DMS 273 (cell line): ENCODE results near the gene GOLGA8Q.
"Not testable (repeated sequence)": the region's sequence is repeated elsewhere in the genome, so short reads cannot be mapped to it uniquely, and the experiment has no call there.

Experiments
- DNase-seq: peaks from one replicate; lab custom pipeline; 2025; ENCODE audit not compliant: unreplicated experiment; lab: John Stamatoyannopoulos, UW

GOLGA8Q gene, protein sequence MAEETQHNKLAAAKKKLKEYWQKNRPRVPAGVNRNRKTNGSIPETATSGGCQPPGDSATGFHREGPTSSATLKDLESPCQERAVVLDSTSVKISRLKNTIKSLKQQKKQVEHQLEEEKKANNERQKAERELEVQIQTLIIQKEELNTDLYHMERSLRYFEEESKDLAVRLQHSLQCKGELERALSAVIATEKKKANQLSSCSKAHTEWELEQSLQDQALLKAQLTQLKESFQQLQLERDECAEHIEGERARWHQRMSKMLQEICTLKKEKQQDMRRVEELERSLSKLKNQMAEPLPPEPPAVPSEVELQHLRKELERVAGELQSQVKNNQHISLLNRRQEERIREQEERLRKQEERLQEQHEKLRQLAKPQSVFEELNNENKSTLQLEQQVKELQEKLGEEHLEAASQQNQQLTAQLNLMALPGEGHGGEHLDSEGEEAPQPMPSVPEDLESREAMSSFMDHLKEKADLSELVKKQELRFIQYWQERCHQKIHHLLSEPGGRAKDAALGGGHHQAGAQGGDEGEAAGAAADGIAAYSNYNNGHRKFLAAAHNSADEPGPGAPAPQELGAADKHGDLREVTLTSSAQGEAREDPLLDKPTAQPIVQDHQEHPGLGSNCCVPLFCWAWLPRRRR

DNA sequence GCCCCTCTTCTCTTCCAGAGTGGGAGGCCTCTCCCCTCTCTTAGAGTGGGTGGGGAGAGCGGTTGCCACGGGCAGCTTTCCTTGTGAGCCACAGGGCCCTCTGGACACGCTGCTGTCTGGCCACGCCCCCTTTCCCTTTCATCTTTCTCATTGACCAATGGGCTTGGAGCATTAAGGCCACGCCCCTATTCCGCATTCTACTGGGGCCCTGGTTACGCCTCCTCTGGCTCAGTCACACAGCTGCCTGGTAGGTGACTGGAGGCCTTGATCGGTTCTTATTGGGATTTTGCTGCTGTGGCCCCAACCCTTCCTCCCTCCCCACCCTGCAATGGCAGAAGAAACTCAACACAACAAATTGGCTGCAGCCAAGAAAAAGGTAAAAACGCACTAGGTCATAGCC, at the start of gene GOLGA8Q:
Gene GOLGA8Q, plus strand, starts transcription at position 301 of the 400 bp plus-strand sequence. Its CDS starts 28 bp downstream, at position 329.
- DNase-seq, result not testable (repeated sequence)

DNA sequence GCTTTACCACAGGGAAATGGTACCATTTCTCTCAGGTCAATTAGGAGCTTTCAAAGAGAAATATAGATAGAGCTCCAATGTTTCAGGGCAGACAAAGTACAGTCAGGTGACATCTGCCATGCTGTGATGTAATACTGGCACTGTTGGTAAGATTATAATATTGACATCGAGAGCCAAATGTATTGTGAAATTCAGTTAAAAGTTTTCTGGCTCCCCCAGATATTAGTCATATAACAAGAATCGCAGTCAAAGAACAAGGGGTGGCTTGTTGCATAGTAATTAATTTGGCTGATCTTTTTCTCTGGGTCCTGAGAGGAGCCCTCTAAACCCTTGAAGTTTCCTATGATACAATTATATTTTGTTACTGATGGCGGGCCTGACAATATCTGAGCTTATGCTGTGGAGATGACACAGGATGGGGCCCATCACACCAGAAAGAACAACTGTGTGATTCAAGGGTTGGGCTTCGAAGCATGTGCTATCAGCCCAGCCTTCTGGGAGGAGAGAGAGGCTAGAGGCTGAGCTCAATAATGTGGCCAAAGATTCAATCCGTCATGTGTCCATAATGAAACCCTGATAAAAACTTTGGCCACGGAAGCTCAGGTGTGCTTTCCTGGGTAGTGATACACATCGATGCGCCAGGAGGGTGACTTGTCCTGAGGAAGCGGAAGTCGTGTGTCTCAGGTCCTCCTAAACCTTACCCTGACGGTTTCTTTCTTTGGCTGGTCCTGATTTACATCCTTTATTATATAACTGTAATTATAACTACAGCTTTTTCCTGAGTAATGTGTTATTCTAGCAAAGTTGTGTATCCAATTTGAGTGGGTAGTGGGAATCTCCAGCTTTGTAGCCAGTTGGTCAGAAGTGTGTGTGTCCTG, 48.7 kb upstream of the GOLGA8Q start:
- DNase-seq, result not testable (repeated sequence)

DNA sequence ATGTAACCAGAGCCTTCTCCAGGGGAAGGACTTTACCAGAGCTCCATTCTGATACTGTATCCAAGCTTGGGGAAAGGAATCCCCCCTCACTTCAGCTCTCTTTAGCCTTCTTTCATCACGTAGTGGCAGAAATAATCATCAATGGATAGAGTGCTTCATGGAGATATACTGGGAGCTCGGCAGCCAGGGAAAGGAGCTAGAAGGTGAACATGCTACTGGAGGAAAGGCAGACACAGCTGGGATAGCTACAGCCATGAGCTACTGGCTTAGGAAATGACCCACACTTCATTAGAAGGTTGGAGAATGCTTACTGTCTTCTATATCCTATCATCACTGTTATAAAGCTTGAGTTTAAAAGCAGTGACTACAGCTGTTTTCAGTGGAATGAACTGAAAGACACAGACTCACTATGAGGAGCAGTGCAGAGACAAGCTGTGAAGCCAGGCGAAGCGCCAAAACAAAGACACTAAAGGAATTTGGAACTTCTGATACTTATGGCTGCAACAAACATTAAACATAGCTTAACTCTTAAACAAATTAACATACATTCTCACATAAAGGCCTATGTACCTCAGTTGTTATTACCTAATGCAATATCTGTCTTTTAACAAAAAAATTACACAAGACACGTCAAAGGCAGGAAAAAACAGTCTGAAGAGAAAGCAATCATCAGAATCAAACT, 47.5 kb upstream of the GOLGA8Q start:
- DNase-seq, result not testable (repeated sequence)

DNA sequence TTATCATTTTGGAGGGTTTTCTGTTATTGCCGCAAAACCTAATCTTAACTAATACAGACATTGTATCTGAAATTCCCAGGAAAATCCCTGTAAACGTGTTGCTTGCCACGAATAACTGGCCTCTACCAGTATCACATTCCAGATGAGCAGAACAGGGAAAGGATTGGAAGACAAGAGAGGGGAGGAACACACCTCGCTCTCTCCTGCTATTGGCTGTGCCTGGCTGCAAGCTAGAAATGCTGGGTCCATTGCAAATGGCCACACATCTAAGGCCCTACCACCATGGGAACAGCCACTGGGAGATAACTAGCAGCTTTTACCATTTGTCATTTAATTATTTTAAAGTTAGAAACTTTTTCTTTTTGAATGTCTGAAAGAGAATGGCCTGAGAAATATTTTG, 37.3 kb upstream of the GOLGA8Q start:
- DNase-seq, result not testable (repeated sequence)

DNA sequence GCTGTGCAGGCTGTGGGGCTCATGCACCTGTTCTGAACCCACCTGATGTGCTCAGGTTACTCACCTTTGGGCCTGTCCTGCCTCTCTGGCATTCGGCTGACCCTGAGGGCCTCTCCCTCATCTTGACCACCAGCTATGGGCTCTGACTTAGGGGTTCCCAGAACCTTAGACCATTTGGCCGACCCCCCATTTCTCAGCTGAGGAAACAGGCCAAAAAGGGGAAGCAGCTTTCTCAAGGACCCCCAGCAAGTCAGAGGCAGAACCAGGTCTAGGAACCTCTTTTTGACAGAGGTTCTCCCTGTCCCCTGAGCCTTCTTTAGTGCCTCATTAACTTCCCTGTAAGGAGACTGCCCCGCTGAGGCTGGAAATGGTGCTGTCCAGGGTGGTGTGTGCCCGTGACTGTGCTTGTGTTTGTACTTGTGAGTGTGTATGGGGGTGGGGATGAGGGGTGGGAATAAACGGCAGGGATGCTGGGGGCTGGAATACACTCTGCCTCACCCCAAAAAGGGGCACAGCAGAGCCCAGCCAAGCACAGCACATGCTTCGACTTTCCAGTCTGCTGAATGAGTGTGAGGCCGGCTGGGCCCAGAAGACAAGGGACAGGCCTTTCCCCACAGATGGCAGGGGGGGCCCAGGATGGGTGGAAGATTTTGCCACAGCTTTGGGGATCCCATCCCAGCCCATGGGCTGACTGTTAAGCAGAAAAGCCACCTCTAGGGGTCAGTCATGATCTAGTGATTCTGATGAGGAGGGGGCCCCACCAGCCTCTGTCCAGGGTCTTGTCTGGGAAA, 28.2 kb upstream of the GOLGA8Q start:
- DNase-seq, result not testable (repeated sequence)

DNA sequence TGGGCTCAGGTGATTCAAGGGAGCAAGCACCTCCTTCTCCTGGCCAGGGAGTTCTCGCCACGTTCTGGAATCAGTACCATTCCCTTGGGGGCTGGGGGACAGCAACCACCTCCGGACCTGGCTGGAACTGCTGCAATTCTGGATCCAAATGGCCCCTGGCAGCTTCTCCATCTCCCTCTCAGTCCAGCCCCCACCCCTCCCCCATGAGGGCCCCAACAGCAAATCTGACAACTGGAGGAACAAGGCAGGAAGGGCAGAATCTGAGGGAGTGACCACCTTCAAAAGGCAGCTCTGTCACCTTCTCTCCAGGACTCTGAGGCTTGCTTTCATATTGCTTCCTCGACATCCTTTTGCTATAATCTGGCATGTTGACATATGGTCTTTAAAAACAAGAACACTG, 25.9 kb upstream of the GOLGA8Q start:
- DNase-seq, result not testable (repeated sequence)

DNA sequence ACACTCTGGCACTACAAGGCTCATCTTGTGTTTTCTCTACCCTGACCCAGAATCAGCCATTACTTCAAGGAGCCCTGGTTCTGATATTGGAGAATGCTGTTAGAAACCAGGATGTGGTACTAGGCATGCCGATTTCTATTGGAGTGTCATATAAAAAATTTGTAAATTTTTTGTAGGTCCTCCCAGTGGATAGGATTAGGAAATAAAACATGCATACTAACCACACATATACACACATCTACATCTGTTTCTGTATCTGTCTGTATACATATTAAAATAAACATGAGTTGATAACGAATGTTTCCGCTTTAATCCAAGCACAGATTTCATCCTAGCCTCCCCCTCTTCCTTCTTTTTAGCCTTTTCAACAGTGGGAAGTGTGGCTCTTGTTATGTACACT, 22.8 kb upstream of the GOLGA8Q start:
- DNase-seq, result not testable (repeated sequence)

DNA sequence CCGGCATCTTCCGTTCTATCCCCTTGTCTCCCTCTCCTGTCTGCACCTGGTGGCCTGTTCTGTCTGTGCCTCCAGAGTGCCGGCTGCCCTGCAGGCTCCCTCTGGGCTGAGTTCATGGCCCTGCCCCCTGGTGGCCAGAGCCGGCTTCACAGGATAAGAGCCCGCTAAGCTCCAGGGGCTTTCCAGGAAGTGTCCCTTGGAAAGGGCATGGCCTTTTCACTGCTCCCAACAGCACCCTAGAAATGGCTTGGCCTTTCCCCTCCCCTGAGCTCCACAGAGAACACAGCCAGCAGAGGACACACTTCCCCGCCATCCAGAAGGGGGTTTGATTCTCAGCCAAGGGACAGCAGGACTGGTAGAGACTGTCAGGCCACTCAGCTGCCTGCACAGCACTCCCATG, 15.1 kb downstream of the GOLGA8Q start:
- DNase-seq, result not testable (repeated sequence)

DNA sequence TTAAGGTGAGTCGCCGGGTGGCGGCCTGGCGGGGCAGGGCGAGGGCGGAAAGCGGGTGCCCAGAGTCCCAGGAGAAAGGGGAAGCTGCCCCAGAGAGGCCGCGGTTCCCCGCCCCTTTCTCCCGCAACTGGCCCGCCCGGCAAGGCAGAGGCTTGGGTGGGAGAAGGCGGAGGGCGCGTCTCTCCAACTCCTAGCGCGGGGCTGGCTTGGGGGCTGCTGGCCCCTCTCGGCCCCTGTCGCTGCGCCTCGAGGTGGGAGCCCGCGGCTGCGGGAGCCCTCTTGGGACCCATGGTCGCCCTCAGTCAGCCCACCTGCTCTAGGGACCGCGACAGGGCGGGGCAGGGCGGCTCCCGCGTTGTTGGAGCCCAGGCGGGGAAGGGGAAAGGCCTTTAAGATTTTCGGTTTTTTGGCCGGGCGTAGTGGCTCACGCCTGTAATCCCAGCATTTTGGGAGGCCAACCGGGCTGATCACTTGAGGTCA, 21.2 kb downstream of the GOLGA8Q start:
- not testable (repeated sequence) for DNase-seq

DNA sequence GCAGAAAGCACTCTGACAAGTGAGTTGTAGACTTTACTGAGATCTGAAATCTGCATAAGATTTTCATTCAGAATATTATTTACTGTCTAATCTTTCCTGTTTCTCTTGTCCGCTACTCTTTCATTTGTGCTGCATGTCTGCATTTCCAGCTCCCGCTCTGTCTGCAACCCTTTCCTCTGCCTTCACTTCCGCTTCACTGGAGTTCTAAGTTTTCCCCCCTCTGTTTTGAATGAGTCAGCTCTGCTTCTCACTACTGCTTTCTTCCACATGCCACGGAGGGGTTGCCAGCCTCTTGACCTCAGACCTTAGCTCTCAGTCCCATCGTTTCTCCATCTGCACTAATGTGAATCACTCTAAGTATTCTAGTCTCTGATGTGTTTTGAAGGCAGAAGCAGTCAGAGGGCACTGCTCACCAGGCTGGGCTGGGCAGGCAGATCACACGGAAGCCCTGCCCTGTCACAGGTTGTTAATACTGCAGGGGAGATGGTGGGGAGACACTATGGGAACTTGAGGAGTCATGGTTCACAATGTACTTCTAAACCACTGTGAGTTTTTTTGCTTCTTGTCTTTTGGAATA, 27.6 kb downstream of the GOLGA8Q start:
- DNase-seq, result not testable (repeated sequence)

DNA sequence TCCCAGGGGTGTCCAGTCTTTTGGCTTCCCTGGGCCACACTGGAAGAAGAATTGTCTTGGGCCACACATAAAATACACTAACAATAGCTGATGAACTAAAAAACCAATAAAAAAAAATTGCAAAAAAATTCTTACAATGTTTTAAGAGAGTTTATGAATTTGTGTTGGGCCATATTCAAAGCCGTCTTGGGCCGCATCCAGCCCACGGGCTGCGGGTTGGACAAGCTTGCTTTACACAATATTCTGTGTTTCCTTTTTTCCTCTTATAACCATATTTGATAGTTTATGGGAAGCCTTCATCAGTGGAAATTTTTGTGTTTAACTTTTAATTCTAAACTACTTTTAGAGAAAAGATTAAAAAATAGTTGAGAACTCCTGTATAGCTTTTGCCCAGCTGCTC, 28.9 kb downstream of the GOLGA8Q start:
- not testable (repeated sequence) for DNase-seq

DNA sequence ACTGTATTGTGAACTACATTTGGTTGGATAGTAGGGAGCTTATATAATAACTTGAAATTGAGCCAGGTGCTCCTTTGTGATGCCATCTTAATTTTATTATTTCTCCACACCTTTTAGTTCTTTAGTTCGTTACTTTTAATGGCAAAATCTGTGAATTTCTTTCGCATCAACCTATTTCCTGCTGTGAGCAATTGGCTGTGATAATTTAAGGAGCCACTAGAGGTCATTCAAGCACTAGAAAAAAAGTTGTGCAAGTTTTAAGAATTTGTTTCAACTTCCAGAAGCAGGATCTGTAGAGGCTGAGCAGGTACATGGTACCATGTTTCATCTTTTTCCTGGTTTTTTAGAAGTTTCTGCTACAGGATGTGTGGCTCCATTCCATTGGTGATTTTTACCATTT, 47.1 kb downstream of the GOLGA8Q start:
- not testable (repeated sequence) for DNase-seq

DNA sequence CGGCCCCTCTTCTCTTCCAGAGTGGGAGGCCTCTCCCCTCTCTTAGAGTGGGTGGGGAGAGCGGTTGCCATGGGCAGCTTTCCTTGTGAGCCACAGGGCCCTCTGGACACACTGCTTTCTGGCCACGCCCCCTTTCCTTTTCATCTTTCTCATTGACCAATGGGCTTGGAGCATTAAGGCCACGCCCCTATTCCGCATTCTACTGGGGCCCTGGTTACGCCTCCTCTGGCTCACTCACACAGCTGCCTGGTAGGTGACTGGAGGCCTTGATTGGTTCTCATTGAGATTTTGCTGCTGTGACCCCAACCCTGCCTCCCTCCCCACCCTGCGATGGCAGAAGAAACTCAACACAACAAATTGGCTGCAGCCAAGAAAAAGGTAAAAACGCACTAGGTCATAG, 51.9 kb downstream of the GOLGA8Q start, which contains the start of gene GOLGA8H:
Gene GOLGA8H, plus strand, starts transcription at position 233 of the 400 bp plus-strand sequence. Its CDS starts 98 bp downstream, at position 331.
- DNase-seq, result not testable (repeated sequence)
